Measurements from ENCODE around the gene ADAMTS12.

Gene ADAMTS12

GRCh38 chr5:33649549-33650482, 242.0 kb downstream of the ADAMTS12 start:
- DNase-seq (ENCODE audit: low spot score), result no peak
- no peak for TF ChIP-seq CTCF (IDR thresholded peaks at IDR 0.05; ENCODE audit: extremely low read depth, missing control alignments)

GRCh38 chr5:33641744-33642505, 249.9 kb downstream of the ADAMTS12 start:
- DNase-seq (ENCODE audit: low spot score), result no peak
- no peak for TF ChIP-seq CTCF (IDR thresholded peaks at IDR 0.05; ENCODE audit: extremely low read depth, missing control alignments)

GRCh38 chr5:33639474-33639873, 252.3 kb downstream of the ADAMTS12 start:
- DNase-seq (ENCODE audit: low spot score), result no peak
- no peak for TF ChIP-seq CTCF (IDR thresholded peaks at IDR 0.05; ENCODE audit: extremely low read depth, missing control alignments)

DNA sequence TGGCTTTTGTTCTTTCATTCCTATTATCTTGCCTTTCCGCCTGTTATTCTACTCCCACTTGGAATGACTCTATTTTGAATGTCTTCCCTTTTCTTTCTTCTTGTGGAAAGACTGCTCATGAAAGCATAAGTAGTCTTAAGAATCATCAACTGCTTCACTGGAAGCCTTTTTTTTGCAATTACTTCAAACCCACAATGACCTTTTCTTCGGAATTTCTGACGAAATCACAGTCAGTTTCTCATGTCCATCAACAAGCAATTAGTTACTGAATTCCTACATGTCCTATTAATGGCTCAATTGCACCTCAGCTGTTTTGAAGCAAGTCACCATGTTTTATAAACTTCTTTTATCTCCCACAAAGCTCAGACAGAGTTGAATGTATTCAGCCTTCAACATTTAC, 254.8 kb downstream of the ADAMTS12 start:
- TF ChIP-seq CTCF (IDR thresholded peaks at IDR 0.05; ENCODE audit: extremely low read depth, missing control alignments), result no peak
- no peak for DNase-seq (ENCODE audit: low spot score)

DNA sequence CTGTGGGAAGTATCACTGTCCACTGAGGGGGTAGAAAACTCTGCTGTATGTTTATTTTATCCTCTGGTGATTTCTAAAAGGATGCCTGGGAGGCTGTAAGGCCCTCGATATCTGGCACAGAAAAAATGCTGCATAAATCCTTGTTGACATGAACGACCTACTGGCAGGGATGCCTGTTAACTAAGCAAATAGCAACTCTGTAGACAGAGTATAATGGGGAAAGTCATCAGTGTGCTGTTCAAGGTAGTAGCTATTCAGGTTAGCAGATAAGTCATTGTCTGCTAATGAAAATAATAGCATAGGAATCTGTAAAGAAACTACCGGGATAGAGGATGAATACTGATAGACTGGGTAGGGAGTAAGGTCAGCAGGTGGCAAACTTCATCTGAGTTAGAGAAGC, 256.2 kb downstream of the ADAMTS12 start:
- no peak for TF ChIP-seq CTCF (IDR thresholded peaks at IDR 0.05; ENCODE audit: extremely low read depth, missing control alignments)
- DNase-seq (ENCODE audit: low spot score), result no peak

GRCh38 chr5:33633699-33634098, 258.1 kb downstream of the ADAMTS12 start:
- DNase-seq (ENCODE audit: low spot score), result no peak
- TF ChIP-seq CTCF (IDR thresholded peaks at IDR 0.05; ENCODE audit: extremely low read depth, missing control alignments), result no peak

- TF ChIP-seq CTCF (IDR thresholded peaks at IDR 0.05; ENCODE audit: extremely low read depth, missing control alignments), result no peak
- DNase-seq (ENCODE audit: low spot score), result peak; percentile 6
Observed at GRCh38 chr5:33631786-33632185, 260.0 kb downstream of the ADAMTS12 start.
